H1 (cell line): Measurements from ENCODE around the gene CACNA1B.
"Not testable (repeated sequence)": the region's sequence is repeated elsewhere in the genome, so short reads cannot be mapped to it uniquely, and the experiment has no call there.

Experiments used
- CHD2 ChIP-seq: IDR thresholded peaks from 2 replicates; pipeline ENCODE4 v1.6.1; 2012; ENCODE audit warnings: low read length, improper control_type of control experiment
- CREB1 ChIP-seq: IDR thresholded peaks from 2 replicates; pipeline ENCODE4 v1.6.1; 2012; ENCODE audit warnings: inconsistent platforms
- EZH2 ChIP-seq: fragments of 200-600 bp; sonication (generic); IDR thresholded peaks from 2 replicates; pipeline ENCODE4 v1.7.1; 2012; ENCODE audit warnings: low read depth, mild to moderate bottlenecking, moderate library complexity, low read length, inconsistent platforms; ENCODE audit not compliant: severe bottlenecking
- JUN ChIP-seq: IDR thresholded peaks from 2 replicates; pipeline ENCODE4 v1.6.1; 2011; ENCODE audit warnings: low read depth, mild to moderate bottlenecking, improper control_type of control experiment, low read length
- POLR2A ChIP-seq, 2 experiments: IDR thresholded peaks; 1 replicate in 1 of 2; 2 replicates in 1 of 2; pipeline ENCODE4 v1.6.1; 2011; ENCODE audit warnings: low read depth in 2 of 2, low read length in 2 of 2, mild to moderate bottlenecking in 2 of 2; ENCODE audit errors: control extremely low read depth in 1 of 2
- POLR2AphosphoS5 ChIP-seq: IDR thresholded peaks from 2 replicates; pipeline ENCODE4 v1.6.1; 2011; ENCODE audit warnings: low read depth, low read length
- RFX5 ChIP-seq: IDR thresholded peaks from 2 replicates; pipeline ENCODE4 v1.6.1; 2011; ENCODE audit warnings: low read depth, low read length, improper control_type of control experiment, borderline replicate concordance
- SAP30 ChIP-seq: fragments of 300-600 bp; sonication (generic); IDR thresholded peaks from 2 replicates; pipeline ENCODE4 v1.7.1; 2012; ENCODE audit warnings: low read length, moderate library complexity, mild to moderate bottlenecking, inconsistent platforms; ENCODE audit not compliant: insufficient read depth, insufficient replicate concordance
- SIX5 ChIP-seq: IDR thresholded peaks from 2 replicates; pipeline ENCODE4 v1.6.1; 2011; ENCODE audit warnings: mild to moderate bottlenecking, low read depth, low read length
- TF ChIP-seq, protein P1 (sequence below), 3 experiments: IDR thresholded peaks; 1 replicate in 2 of 3; 2 replicates in 1 of 3; pipeline versions ENCODE4 v1.5.1 to v1.6.1; 2011; ENCODE audit warnings: low read length in 3 of 3, mild to moderate bottlenecking in 3 of 3, inconsistent platforms in 2 of 3, low read depth in 1 of 3, moderate library complexity in 1 of 3; ENCODE audit not compliant: insufficient read depth in 1 of 3; ENCODE audit errors: control extremely low read depth in 1 of 3
- TF ChIP-seq, protein P2 (sequence below): IDR thresholded peaks from 2 replicates; pipeline ENCODE4 v1.6.1; 2011; ENCODE audit warnings: low read depth, mild to moderate bottlenecking, low read length; ENCODE audit not compliant: insufficient read depth
- TF ChIP-seq, protein P3 (sequence below): IDR thresholded peaks from 2 replicates; pipeline ENCODE4 v1.6.1; 2012; ENCODE audit warnings: inconsistent platforms

DNA sequence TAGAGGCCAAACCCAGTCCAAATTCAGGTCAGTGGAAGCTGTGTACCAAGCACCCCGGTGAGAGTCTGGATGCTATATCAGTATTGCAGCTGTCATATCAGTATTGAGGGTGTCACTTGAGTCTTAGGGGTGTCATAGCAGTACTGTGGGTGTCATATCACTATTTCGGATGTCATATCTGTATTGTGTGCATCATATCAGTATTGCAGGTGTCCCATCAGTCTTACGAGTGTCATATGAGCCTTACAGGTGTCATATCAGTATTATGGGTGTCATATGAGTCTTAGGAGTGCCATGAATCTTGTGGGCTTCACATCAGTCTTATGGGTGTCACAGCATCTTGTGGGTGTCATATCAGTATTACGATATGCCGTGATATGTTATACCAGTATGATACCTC lies 278.2 kb downstream of the CACNA1B start:
- not testable (repeated sequence) for TF ChIP-seq JUN; POLR2AphosphoS5; EZH2; CHD2; POLR2A (IDR thresholded peaks at IDR 0.05; ENCODE audit: control extremely low read depth in 1 of 2, low read depth in 2 of 2, low read length in 2 of 2); SIX5; SAP30; RFX5; CREB1
- TF ChIP-seq, protein P1, sequence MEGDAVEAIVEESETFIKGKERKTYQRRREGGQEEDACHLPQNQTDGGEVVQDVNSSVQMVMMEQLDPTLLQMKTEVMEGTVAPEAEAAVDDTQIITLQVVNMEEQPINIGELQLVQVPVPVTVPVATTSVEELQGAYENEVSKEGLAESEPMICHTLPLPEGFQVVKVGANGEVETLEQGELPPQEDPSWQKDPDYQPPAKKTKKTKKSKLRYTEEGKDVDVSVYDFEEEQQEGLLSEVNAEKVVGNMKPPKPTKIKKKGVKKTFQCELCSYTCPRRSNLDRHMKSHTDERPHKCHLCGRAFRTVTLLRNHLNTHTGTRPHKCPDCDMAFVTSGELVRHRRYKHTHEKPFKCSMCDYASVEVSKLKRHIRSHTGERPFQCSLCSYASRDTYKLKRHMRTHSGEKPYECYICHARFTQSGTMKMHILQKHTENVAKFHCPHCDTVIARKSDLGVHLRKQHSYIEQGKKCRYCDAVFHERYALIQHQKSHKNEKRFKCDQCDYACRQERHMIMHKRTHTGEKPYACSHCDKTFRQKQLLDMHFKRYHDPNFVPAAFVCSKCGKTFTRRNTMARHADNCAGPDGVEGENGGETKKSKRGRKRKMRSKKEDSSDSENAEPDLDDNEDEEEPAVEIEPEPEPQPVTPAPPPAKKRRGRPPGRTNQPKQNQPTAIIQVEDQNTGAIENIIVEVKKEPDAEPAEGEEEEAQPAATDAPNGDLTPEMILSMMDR (IDR thresholded peaks at IDR 0.05; ENCODE audit: control extremely low read depth in 1 of 3, insufficient read depth in 1 of 3, low read depth in 1 of 3, low read length in 3 of 3) = not testable (repeated sequence)
- TF ChIP-seq, protein P2, sequence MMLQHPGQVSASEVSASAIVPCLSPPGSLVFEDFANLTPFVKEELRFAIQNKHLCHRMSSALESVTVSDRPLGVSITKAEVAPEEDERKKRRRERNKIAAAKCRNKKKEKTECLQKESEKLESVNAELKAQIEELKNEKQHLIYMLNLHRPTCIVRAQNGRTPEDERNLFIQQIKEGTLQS = not testable (repeated sequence)
- TF ChIP-seq, protein P3, sequence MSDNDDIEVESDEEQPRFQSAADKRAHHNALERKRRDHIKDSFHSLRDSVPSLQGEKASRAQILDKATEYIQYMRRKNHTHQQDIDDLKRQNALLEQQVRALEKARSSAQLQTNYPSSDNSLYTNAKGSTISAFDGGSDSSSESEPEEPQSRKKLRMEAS = not testable (repeated sequence)
